Loucy (cell line): Measurements from ENCODE around the gene CEP72.

Source experiments
- H2AFZ ChIP-seq: fragments of 200-600 bp; sonication (generic); 2 replicates; pipeline ENCODE4 v1.6.0; 2016; ENCODE audit warnings: antibody characterized with exemption, mild to moderate bottlenecking, low read length, moderate library complexity
- H3F3A ChIP-seq: fragments of 200-600 bp; 2 replicates; pipeline ENCODE4 v1.6.0; 2016; ENCODE audit warnings: antibody characterized with exemption, low read depth, mild to moderate bottlenecking
- H3K27me3 ChIP-seq: fragments of 200-600 bp; sonication (generic); 2 replicates; pipeline ENCODE4 v1.6.1; 2014; ENCODE audit warnings: low read length, mild to moderate bottlenecking; ENCODE audit not compliant: insufficient read depth, poor library complexity, severe bottlenecking
- H3K36me3 ChIP-seq: fragments of 200-600 bp; sonication (generic); 2 replicates; pipeline ENCODE4 v1.6.1; 2016; ENCODE audit warnings: low read length; ENCODE audit not compliant: insufficient read depth
- H3K4me1 ChIP-seq: fragments of 200-600 bp; sonication (generic); 2 replicates; pipeline ENCODE4 v1.5.1; 2014; ENCODE audit warnings: low read length, mild to moderate bottlenecking; ENCODE audit not compliant: insufficient read depth, poor library complexity, severe bottlenecking
- H3K4me2 ChIP-seq: fragments of 200-600 bp; sonication (generic); 2 replicates; pipeline ENCODE4 v1.6.0; 2014; ENCODE audit warnings: antibody characterized with exemption, low read length, low read depth, mild to moderate bottlenecking; ENCODE audit not compliant: poor library complexity, severe bottlenecking
- H3K4me3 ChIP-seq: fragments of 200-600 bp; sonication (generic); 2 replicates; pipeline ENCODE4 v1.5.1; 2014; ENCODE audit warnings: low read length, mild to moderate bottlenecking, mixed read lengths; ENCODE audit not compliant: poor library complexity, severe bottlenecking
- H3K79me2 ChIP-seq: fragments of 200-600 bp; sonication (generic); 2 replicates; pipeline ENCODE4 v1.6.1; 2014; ENCODE audit warnings: low read length; ENCODE audit not compliant: insufficient read depth
- H3K9ac ChIP-seq: fragments of 200-600 bp; sonication (generic); 2 replicates; pipeline ENCODE4 v1.6.0; 2014; ENCODE audit warnings: mild to moderate bottlenecking, low read depth, low read length, moderate library complexity; ENCODE audit not compliant: poor library complexity, severe bottlenecking
- H3K9me2 ChIP-seq: fragments of 200-600 bp; sonication (generic); replicated peaks from 2 replicates; pipeline ENCODE4 v1.6.1; 2016; ENCODE audit warnings: low read depth, low read length, mixed read lengths
- H3K9me3 ChIP-seq: fragments of 200-600 bp; sonication (generic); 2 replicates; pipeline ENCODE4 v1.6.1; 2014; ENCODE audit warnings: mild to moderate bottlenecking, antibody characterized with exemption, low read length, low read depth; ENCODE audit not compliant: insufficient read depth
- H4K20me1 ChIP-seq: fragments of 200-600 bp; sonication (generic); 2 replicates; pipeline ENCODE4 v1.6.0; 2014; ENCODE audit warnings: antibody characterized with exemption, low read length, mild to moderate bottlenecking; ENCODE audit not compliant: insufficient read depth, poor library complexity, severe bottlenecking
- CTCF ChIP-seq: fragments of 200-600 bp; sonication (generic); conservative IDR thresholded peaks from 2 replicates; pipeline ENCODE4 v1.5.1; 2014; ENCODE audit warnings: mild to moderate bottlenecking, antibody characterized with exemption, low read length
- EZH2phosphoT487 ChIP-seq: fragments of 200-600 bp; IDR thresholded peaks from 2 replicates; pipeline ENCODE4 v1.6.1; 2018; ENCODE audit warnings: antibody characterized with exemption, mild to moderate bottlenecking, moderate library complexity, borderline replicate concordance

CEP72 gene

GRCh38 chr5:573206-573605, 38.9 kb upstream of the CEP72 start:
- no peaks in the 10 kb centered on the region for H3K27me3 ChIP-seq

DNA sequence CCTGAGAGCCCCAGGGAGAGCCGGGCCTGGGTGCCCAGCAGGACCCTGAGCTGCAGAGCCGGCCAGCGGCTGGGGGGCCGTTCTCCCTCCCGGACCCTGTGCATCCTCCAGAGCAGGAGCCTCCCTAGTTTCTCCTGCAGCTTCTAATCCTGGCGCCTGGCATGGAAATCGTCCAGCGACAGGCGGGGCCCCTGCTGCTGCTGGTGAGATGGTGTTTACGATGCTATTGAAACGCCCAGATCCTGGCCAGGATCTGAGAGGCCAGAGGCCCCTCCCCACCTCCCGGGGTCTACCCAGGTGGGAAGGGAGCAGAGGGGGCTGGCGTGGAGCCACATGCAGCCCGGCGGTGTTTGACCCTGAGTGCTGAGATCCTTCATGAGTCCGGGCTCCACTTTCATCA, 38.2 kb upstream of the CEP72 start:
- H3K27me3 ChIP-seq = no peaks in the 10 kb centered on the region
- no peaks in the 10 kb centered on the region for H3K79me2 ChIP-seq
- H3K4me1 ChIP-seq = no peaks in the 10 kb centered on the region
- H3F3A ChIP-seq = no peaks in the 10 kb centered on the region
- H3K9ac ChIP-seq = no peak overlapping the region
- H3K36me3 ChIP-seq = no peaks in the 10 kb centered on the region
- TF ChIP-seq CTCF (no peak), EZH2phosphoT487 (no peak)
- no peak overlapping the region for H2AFZ ChIP-seq
- no peak overlapping the region for H3K4me2 ChIP-seq
- no peaks in the 10 kb centered on the region for H3K9me2 ChIP-seq
- H3K4me3 ChIP-seq = no peak overlapping the region
- H3K9me3 ChIP-seq = peaks cover 25% of the 10 kb centered on the region; the same call in 1 of the 2 replicates
- H4K20me1 ChIP-seq = no peaks in the 10 kb centered on the region

More at GRCh38 chr5:573206-573605, 38.9 kb upstream of the CEP72 start:
- H4K20me1 ChIP-seq = no peaks in the 10 kb centered on the region
- no peak overlapping the region for H3K9ac ChIP-seq
- H3K79me2 ChIP-seq = no peaks in the 10 kb centered on the region
- H3K4me2 ChIP-seq = no peak overlapping the region
- H2AFZ ChIP-seq = no peak overlapping the region
- H3K36me3 ChIP-seq = no peaks in the 10 kb centered on the region
- H3K9me2 ChIP-seq = no peaks in the 10 kb centered on the region
- peaks cover 20% of the 10 kb centered on the region; the same call in 1 of the 2 replicates for H3K9me3 ChIP-seq
- TF ChIP-seq EZH2phosphoT487 = no peak
- TF ChIP-seq CTCF = no peak
- no peaks in the 10 kb centered on the region for H3F3A ChIP-seq
- no peaks in the 10 kb centered on the region for H3K4me1 ChIP-seq
- no peak overlapping the region for H3K4me3 ChIP-seq

GRCh38 chr5:574906-575305, 37.2 kb upstream of the CEP72 start:
- Histone ChIP-seq H3K4me3 (no peak overlapping the region), H3K4me1 (no peaks in the 10 kb centered on the region), H3K4me2 (no peak overlapping the region), H3K36me3 (no peaks in the 10 kb centered on the region), H3K9me3 (peaks cover 25% of the 10 kb centered on the region; the same call in 1 of the 2 replicates), H3K9me2 (no peaks in the 10 kb centered on the region), H3K79me2 (no peaks in the 10 kb centered on the region), H3F3A (no peaks in the 10 kb centered on the region), H4K20me1 (no peaks in the 10 kb centered on the region), H3K27me3 (no peaks in the 10 kb centered on the region), H2AFZ (no peak overlapping the region), H3K9ac (no peak overlapping the region)
- TF ChIP-seq CTCF (no peak), EZH2phosphoT487 (no peak)
